Activated CD4-positive, alpha-beta memory T cell treated with anti-CD3 and anti-CD28 coated beads, Interleukin-2, amount 10 ng/mL, durations not matched to agents 7 days and 5 days (primary cell): ENCODE data around the gene TIMM21. TPM values are rescaled to one million over a fixed set of nuclear protein-coding genes. Genes with fewer than 3 reads are reported as not detected.

Experiments used
- CTCF ChIA-PET: fragments of 350-600 bp; sonication (Branson Sonifier 250); formaldehyde crosslinking; loops from one replicate; lab custom pipeline; 2021; ENCODE audit warnings: antibody characterized with exemption, inconsistent platforms; lab: Charles Lee
- POLR2A ChIA-PET: fragments of 350-600 bp; sonication (Branson Sonifier 250); formaldehyde crosslinking; loops from one replicate; lab custom pipeline; 2021; ENCODE audit warnings: antibody characterized with exemption; lab: Charles Lee
- DNase-seq: peaks from one replicate; pipeline ENCODE4 v3.0.0-alpha.2; 2020
- H3K27ac Mint-ChIP-seq: one replicate; pipeline ENCODE4 v1.8.0; 2021; ENCODE audit warnings: mild to moderate bottlenecking, mixed read lengths
- H3K27me3 Mint-ChIP-seq: one replicate; pipeline ENCODE4 v1.8.0; 2021; ENCODE audit warnings: mixed read lengths
- H3K36me3 Mint-ChIP-seq: one replicate; pipeline ENCODE4 v1.8.0; 2021; ENCODE audit warnings: low read depth, mixed read lengths
- H3K4me1 Mint-ChIP-seq: one replicate; pipeline ENCODE4 v1.8.0; 2021; ENCODE audit warnings: mixed read lengths
- H3K4me3 Mint-ChIP-seq: one replicate; pipeline ENCODE4 v1.8.0; 2021; ENCODE audit warnings: mild to moderate bottlenecking, mixed read lengths
- H3K9me3 Mint-ChIP-seq: one replicate; pipeline ENCODE4 v1.8.0; 2021; ENCODE audit warnings: mixed read lengths
- total RNA-seq, 2 experiments: library from RNA; stranded (reverse); gene quantifications; one replicate each; pipeline ENCODE4 v1.2.3, GENCODE V29; 2021

Gene TIMM21
- 10 to 100 TPM; 18.4 to 18.7 TPM for total RNA-seq

GRCh38 chr18:74147779-74148542, at the start of gene TIMM21, which contains the start of gene FBXO15:
TIMM21 (plus strand) TSS chr18:74148523; CDS start chr18:74148809, 286 bp downstream.
FBXO15 (minus strand) TSS chr18:74147834; CDS start chr18:74147785, 49 bp downstream.
- Mint-ChIP-seq H3K36me3 (peaks cover 4% of the 10 kb centered on the region), H3K27ac (peak within 1 kb of the TSS; percentile 98), H3K4me1 (peaks cover 49% of the 10 kb centered on the region), H3K9me3 (no peaks in the 10 kb centered on the region), H3K4me3 (peak within 1 kb of the TSS; percentile 90), H3K27me3 (peaks cover 2% of the 10 kb centered on the region)
- ChIA-PET CTCF (no interaction called here), POLR2A (interaction anchor here (1.1 to 1.6 kb wide), 3 partner anchors 65 to 450 kb away, joined by 3 to 5 read pairs (median 3); partner anchors contain the start of gene CNDP2)
- peak; percentile 96 for DNase-seq

- peaks cover 3% of the 10 kb centered on the region for H3K9me3 Mint-ChIP-seq
- no peaks in the 10 kb centered on the region for H3K4me1 Mint-ChIP-seq
- H3K27ac Mint-ChIP-seq, result no peak overlapping the region
- ChIA-PET CTCF (interaction anchor here (0.7 kb wide), 1 partner anchor 138 kb away, joined by 3 read pairs; no protein-coding TSS in a partner anchor), POLR2A (no interaction called here)
- no peak for DNase-seq
- no peaks in the 10 kb centered on the region for H3K36me3 Mint-ChIP-seq
- peaks cover 12% of the 10 kb centered on the region for H3K27me3 Mint-ChIP-seq
- H3K4me3 Mint-ChIP-seq, result no peak overlapping the region
These were observed 39.9 kb upstream of the TIMM21 start for GRCh38 chr18:74108460-74108859.

GRCh38 chr18:74110149-74110548, 38.2 kb upstream of the TIMM21 start:
- H3K27ac Mint-ChIP-seq, result no peak overlapping the region
- peaks cover 3% of the 10 kb centered on the region for H3K9me3 Mint-ChIP-seq
- H3K4me1 Mint-ChIP-seq, result no peaks in the 10 kb centered on the region
- ChIA-PET POLR2A (no interaction called here), CTCF (no interaction called here)
- H3K36me3 Mint-ChIP-seq, result no peaks in the 10 kb centered on the region
- DNase-seq, result no peak
- H3K27me3 Mint-ChIP-seq, result peaks cover 8% of the 10 kb centered on the region
- no peak overlapping the region for H3K4me3 Mint-ChIP-seq

GRCh38 chr18:74110976-74111375, 37.3 kb upstream of the TIMM21 start:
- Mint-ChIP-seq H3K27me3 (peaks cover 8% of the 10 kb centered on the region), H3K4me1 (no peaks in the 10 kb centered on the region), H3K27ac (no peak overlapping the region), H3K36me3 (no peaks in the 10 kb centered on the region), H3K4me3 (no peak overlapping the region), H3K9me3 (peaks cover 3% of the 10 kb centered on the region)
- ChIA-PET CTCF (interaction anchor here (0.8 kb wide), 1 partner anchor 28 kb away, joined by 5 read pairs; no protein-coding TSS in a partner anchor), POLR2A (interaction anchor here (0.6 kb wide), 1 partner anchor 511 kb away, joined by 3 read pairs; no protein-coding TSS in a partner anchor)
- DNase-seq, result no peak

GRCh38 chr18:74113711-74114110, 34.6 kb upstream of the TIMM21 start:
- H3K9me3 Mint-ChIP-seq, result no peaks in the 10 kb centered on the region
- CTCF ChIA-PET, result interaction anchor here (2.1 kb wide), 1 partner anchor 32 kb away, joined by 5 read pairs; no protein-coding TSS in a partner anchor

GRCh38 chr18:74114116-74114515, 34.2 kb upstream of the TIMM21 start:
- Mint-ChIP-seq H3K9me3 (no peaks in the 10 kb centered on the region), H3K4me1 (no peaks in the 10 kb centered on the region), H3K27me3 (peaks cover 4% of the 10 kb centered on the region), H3K27ac (no peak overlapping the region), H3K4me3 (no peak overlapping the region), H3K36me3 (no peaks in the 10 kb centered on the region)
- POLR2A ChIA-PET, result interaction anchor here (0.6 kb wide), 1 partner anchor 31 kb away, joined by 3 read pairs; no protein-coding TSS in a partner anchor
- CTCF ChIA-PET, result interaction anchor here (2.1 kb wide), 1 partner anchor 32 kb away, joined by 5 read pairs; no protein-coding TSS in a partner anchor
- no peak for DNase-seq

More at GRCh38 chr18:74113711-74114110, 34.6 kb upstream of the TIMM21 start:
- Mint-ChIP-seq H3K4me3 (no peak overlapping the region), H3K27ac (no peak overlapping the region), H3K27me3 (peaks cover 4% of the 10 kb centered on the region), H3K36me3 (no peaks in the 10 kb centered on the region), H3K4me1 (no peaks in the 10 kb centered on the region)
- DNase-seq, result no peak
- POLR2A ChIA-PET, result no interaction called here

- CTCF ChIA-PET, result interaction anchor here (1.8 kb wide), 1 partner anchor 33 kb away, joined by 5 read pairs; no protein-coding TSS in a partner anchor
- H3K36me3 Mint-ChIP-seq, result no peaks in the 10 kb centered on the region
- no peaks in the 10 kb centered on the region for H3K9me3 Mint-ChIP-seq
- no peak overlapping the region for H3K27ac Mint-ChIP-seq
- H3K27me3 Mint-ChIP-seq, result peaks cover 4% of the 10 kb centered on the region
- POLR2A ChIA-PET, result no interaction called here
- H3K4me1 Mint-ChIP-seq, result no peaks in the 10 kb centered on the region
- no peak for DNase-seq
- H3K4me3 Mint-ChIP-seq, result no peak overlapping the region
These were observed 33.3 kb upstream of the TIMM21 start for GRCh38 chr18:74115046-74115445.

GRCh38 chr18:74116633-74117554, 31.4 kb upstream of the TIMM21 start:
- H3K9me3 Mint-ChIP-seq, result no peaks in the 10 kb centered on the region
- H3K36me3 Mint-ChIP-seq, result no peaks in the 10 kb centered on the region
- H3K27me3 Mint-ChIP-seq, result peaks cover 3% of the 10 kb centered on the region
- no peak overlapping the region for H3K27ac Mint-ChIP-seq
- no peak for DNase-seq
- no peak overlapping the region for H3K4me3 Mint-ChIP-seq
- ChIA-PET POLR2A (no interaction called here), CTCF (interaction anchor here (1.0 to 1.8 kb wide), 2 partner anchors 35 kb away, joined by 3 to 5 read pairs; no protein-coding TSS in a partner anchor)
- no peaks in the 10 kb centered on the region for H3K4me1 Mint-ChIP-seq

- Mint-ChIP-seq H3K9me3 (no peaks in the 10 kb centered on the region), H3K27me3 (peaks cover 5% of the 10 kb centered on the region), H3K36me3 (no peaks in the 10 kb centered on the region), H3K4me1 (no peaks in the 10 kb centered on the region), H3K27ac (no peak overlapping the region), H3K4me3 (no peak overlapping the region)
- POLR2A ChIA-PET, result no interaction called here
- CTCF ChIA-PET, result no interaction called here
- no peak for DNase-seq
These were observed 25.1 kb upstream of the TIMM21 start for GRCh38 chr18:74123200-74123599.

- ChIA-PET CTCF (no interaction called here), POLR2A (no interaction called here)
- H3K36me3 Mint-ChIP-seq, result no peaks in the 10 kb centered on the region
- DNase-seq, result no peak
- H3K27me3 Mint-ChIP-seq, result peaks cover 5% of the 10 kb centered on the region
- H3K4me3 Mint-ChIP-seq, result no peak overlapping the region
- no peaks in the 10 kb centered on the region for H3K9me3 Mint-ChIP-seq
- no peak overlapping the region for H3K27ac Mint-ChIP-seq
- H3K4me1 Mint-ChIP-seq, result no peaks in the 10 kb centered on the region
These were observed 23.7 kb upstream of the TIMM21 start for GRCh38 chr18:74124642-74125041.

- Mint-ChIP-seq H3K27ac (no peak overlapping the region), H3K4me1 (no peaks in the 10 kb centered on the region), H3K4me3 (no peak overlapping the region), H3K27me3 (peaks cover 2% of the 10 kb centered on the region), H3K9me3 (no peaks in the 10 kb centered on the region), H3K36me3 (no peaks in the 10 kb centered on the region)
- CTCF ChIA-PET, result no interaction called here
- DNase-seq, result no peak
- POLR2A ChIA-PET, result no interaction called here
These were observed 21.4 kb upstream of the TIMM21 start for GRCh38 chr18:74126684-74127655.

- H3K9me3 Mint-ChIP-seq, result no peaks in the 10 kb centered on the region
These were observed 20.2 kb upstream of the TIMM21 start for GRCh38 chr18:74128159-74128558.

More at GRCh38 chr18:74128159-74128558, 20.2 kb upstream of the TIMM21 start:
- Mint-ChIP-seq H3K27ac (no peak overlapping the region), H3K4me1 (no peaks in the 10 kb centered on the region), H3K36me3 (no peaks in the 10 kb centered on the region), H3K4me3 (no peak overlapping the region), H3K27me3 (peaks cover 2% of the 10 kb centered on the region)
- ChIA-PET POLR2A (no interaction called here), CTCF (interaction anchor here (0.7 kb wide), 1 partner anchor 131 kb away, joined by 3 read pairs; no protein-coding TSS in a partner anchor)
- DNase-seq, result no peak
